Activated naive CD8-positive, alpha-beta T cell treated with anti-CD3 and anti-CD28 coated beads, Interleukin-2, amount 50 U/mL, for 24 hours (primary cell): Measurements from ENCODE around the gene TAS2R4.
"Not testable (repeated sequence)": the region's sequence is repeated elsewhere in the genome, so short reads cannot be mapped to it uniquely, and the experiment has no call there.

Source experiments
- ATAC-seq: fragments of 150-1000 bp; cut with Tn5 transposase; one replicate; pipeline ENCODE4 v1.10.0; 2021
- DNase-seq: peaks from one replicate; pipeline ENCODE4 v3.0.0; 2021
- H3K27ac Mint-ChIP-seq: one replicate; pipeline ENCODE4 v1.8.0; 2021; ENCODE audit warnings: mild to moderate bottlenecking, mixed read lengths
- H3K27me3 Mint-ChIP-seq: one replicate; pipeline ENCODE4 v1.8.0; 2021; ENCODE audit warnings: mixed read lengths
- H3K36me3 Mint-ChIP-seq: one replicate; pipeline ENCODE4 v1.8.0; 2021; ENCODE audit warnings: low read depth, mixed read lengths
- H3K4me1 Mint-ChIP-seq: one replicate; pipeline ENCODE4 v1.8.0; 2021; ENCODE audit warnings: mixed read lengths
- H3K4me3 Mint-ChIP-seq: one replicate; pipeline ENCODE4 v1.8.0; 2021; ENCODE audit warnings: mild to moderate bottlenecking, moderate library complexity, mixed read lengths
- H3K9me3 Mint-ChIP-seq: one replicate; pipeline ENCODE4 v1.8.0; 2021; ENCODE audit warnings: mixed read lengths

The TAS2R4 gene

DNA sequence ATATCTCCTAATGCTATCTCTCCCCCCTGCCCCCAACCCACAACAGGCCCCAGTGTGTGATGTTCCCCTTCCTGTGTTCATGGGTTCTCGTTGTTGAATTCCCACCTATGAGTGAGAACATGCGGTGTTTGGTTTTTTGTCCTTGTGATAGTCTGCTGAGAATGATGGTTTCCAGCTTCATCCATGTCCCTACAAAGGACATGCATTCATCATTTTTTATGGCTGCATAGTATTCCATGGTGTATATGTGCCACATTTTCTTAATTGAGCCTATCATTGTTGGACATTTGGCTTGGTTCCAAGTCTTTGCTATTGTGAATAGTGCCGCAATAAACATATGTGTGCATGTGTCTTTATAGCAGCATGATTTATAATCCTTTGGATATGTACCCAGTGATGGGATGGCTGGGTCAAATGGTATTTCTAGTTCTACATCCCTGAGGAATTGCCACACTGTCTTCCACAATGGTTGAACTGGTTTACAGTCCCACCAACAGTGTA is 6.3 kb upstream of the TAS2R4 start:
- DNase-seq: not testable (repeated sequence)
- H3K36me3 Mint-ChIP-seq: peaks cover 50% of the 10 kb centered on the region

DNA sequence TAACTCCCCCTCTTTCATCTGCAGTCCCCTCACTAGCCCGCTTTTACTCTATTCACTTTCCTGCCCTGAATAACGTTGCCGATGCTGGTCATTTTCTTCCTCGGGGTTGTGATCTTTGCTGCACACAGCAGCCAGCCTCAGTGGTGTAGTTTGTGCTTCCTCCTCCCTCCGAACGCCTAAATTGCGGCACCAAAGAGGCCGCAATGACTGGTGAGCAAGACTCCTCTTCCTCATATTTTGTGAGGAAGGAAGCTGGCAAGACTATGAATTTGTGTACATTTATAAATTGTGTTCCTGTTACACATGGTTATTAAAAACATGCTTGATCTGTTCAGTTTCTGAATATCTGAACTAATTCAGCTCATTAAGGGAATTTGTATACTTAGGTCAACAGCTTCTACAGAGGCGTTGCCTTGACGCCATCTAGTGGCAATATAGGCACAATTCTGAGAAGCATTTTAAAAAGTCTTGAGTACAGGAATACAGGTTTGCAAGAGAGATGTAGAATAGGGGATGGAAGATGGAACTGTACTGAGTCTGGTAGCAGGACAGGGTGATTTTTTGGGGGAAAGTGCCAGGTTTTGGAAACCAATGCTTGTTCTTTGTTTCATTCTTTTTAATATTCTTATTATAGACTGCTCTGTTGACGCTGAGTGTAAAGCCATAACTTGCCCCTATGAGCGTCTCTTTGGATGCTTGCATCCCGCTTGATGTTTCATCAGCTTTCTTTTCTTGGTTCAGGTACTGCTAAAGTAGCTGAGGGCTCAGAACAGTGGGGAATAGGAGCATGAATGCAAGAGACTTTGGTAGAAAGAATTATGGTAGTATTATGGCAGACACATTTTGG is 9.5 kb downstream of the TAS2R4 start:
- Mint-ChIP-seq H3K4me1 (no peaks in the 10 kb centered on the region), H3K4me3 (no peak overlapping the region), H3K9me3 (no peaks in the 10 kb centered on the region), H3K27me3 (no peaks in the 10 kb centered on the region), H3K27ac (no peak overlapping the region), H3K36me3 (no peaks in the 10 kb centered on the region)
- peak; percentile 7 for DNase-seq
- ATAC-seq: no peak

More for the DNA sequence above, 6.3 kb upstream of the TAS2R4 start:
- H3K27ac Mint-ChIP-seq, ATAC-seq, H3K4me3 Mint-ChIP-seq, H3K4me1 Mint-ChIP-seq, H3K27me3 Mint-ChIP-seq, H3K9me3 Mint-ChIP-seq: not testable (repeated sequence)

DNA sequence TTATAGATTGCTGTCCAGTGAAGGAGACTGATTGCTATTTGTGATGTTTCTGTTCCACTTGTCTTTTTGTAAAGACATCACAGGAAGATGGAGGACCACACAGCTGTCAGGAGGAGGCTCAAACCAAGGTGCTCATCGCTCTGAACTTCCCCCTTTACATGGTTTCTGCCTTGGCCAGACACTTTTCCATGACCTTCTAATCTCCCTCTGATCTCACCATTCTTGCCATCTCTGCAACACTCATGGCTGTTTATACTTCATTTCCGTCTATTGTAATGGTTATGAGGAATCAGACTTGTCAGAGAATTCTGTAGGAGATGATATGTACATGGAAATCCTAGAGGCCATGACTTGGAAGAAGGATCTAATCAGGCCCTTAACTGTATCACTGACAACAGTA is 11.8 kb downstream of the TAS2R4 start:
- Mint-ChIP-seq H3K27me3 (no peaks in the 10 kb centered on the region), H3K4me1 (no peaks in the 10 kb centered on the region), H3K9me3 (no peaks in the 10 kb centered on the region), H3K4me3 (no peak overlapping the region), H3K27ac (no peak overlapping the region), H3K36me3 (peaks cover 3% of the 10 kb centered on the region)
- DNase-seq: no peak
- ATAC-seq: no peak

DNA sequence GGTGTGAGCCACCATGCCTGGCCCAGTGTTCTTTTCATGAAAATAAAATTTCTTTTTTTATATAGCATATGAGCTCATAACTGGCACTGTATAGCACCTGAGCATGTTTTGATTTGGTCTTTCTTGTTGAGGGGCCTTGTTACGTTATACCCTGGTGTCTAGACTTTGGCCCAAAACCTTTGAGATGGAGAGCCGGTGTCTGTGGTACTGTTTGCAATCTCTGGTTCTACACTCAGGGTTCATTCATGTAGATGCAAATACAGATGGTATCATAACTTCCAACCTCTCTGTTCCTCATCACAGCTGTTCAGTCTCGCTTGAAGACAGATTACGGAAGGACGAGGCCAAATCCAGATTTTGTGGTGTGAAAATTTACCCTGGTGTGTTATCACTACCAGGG is 13.4 kb downstream of the TAS2R4 start, which contains the start of gene TAS2R5:
TSS of gene TAS2R5 (plus strand) at position 301 of the 400 bp plus-strand sequence. CDS start 145 bp downstream, outside the sequence.
- Mint-ChIP-seq H3K36me3 (peaks cover 10% of the 10 kb centered on the region), H3K27ac (no peak within 1 kb of the TSS), H3K9me3 (no peaks in the 10 kb centered on the region), H3K4me1 (no peaks in the 10 kb centered on the region), H3K4me3 (no peak within 1 kb of the TSS), H3K27me3 (no peaks in the 10 kb centered on the region)
- ATAC-seq (no peak), DNase-seq (no peak)

DNA sequence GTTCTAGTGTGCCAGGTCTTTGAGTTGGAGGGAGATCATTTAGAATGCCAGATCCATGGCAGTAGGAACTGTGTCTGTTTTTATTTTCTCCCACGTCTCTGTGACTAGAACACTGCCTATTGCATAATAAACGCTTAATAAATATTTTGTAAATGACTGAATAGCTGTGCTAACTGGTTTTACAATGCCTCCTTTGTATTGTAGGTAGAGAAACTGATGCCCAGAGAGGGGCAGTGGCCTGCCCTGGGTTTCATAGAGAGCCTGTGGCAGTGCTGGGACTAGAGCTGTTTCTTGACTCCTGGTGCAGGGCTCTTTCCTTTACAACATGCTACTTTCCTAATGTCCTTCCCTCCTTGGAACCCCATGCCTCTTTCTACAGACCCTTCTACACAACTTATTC is 16.1 kb downstream of the TAS2R4 start:
- Mint-ChIP-seq H3K27ac (no peak overlapping the region), H3K4me1 (no peaks in the 10 kb centered on the region), H3K36me3 (peaks cover 13% of the 10 kb centered on the region), H3K9me3 (no peaks in the 10 kb centered on the region), H3K27me3 (no peaks in the 10 kb centered on the region), H3K4me3 (no peak overlapping the region)
- DNase-seq (no peak), ATAC-seq (no peak)

DNA sequence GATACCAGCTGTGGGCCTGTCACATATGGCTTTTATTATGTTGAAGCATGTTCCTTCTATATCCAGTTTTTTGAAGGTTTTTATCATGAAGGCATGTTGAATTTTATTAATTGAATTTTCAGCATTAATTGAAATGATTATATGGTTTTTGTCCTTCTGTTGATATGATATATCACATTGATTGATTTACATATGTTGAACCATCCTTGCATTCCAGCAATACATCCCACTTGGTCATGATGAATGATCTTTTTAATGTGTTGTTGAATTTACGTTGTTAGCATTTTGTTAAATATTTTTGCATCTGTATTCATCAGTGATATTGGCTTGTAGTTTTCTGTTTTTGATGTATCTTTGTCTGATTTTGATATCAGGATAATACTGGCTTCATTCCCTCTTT is 43.6 kb downstream of the TAS2R4 start:
- no peak for ATAC-seq
- Mint-ChIP-seq H3K9me3 (peaks cover 63% of the 10 kb centered on the region), H3K4me3 (no peak overlapping the region), H3K27ac (no peak overlapping the region), H3K36me3 (peaks cover 30% of the 10 kb centered on the region), H3K27me3 (no peaks in the 10 kb centered on the region), H3K4me1 (no peaks in the 10 kb centered on the region)
- no peak for DNase-seq

DNA sequence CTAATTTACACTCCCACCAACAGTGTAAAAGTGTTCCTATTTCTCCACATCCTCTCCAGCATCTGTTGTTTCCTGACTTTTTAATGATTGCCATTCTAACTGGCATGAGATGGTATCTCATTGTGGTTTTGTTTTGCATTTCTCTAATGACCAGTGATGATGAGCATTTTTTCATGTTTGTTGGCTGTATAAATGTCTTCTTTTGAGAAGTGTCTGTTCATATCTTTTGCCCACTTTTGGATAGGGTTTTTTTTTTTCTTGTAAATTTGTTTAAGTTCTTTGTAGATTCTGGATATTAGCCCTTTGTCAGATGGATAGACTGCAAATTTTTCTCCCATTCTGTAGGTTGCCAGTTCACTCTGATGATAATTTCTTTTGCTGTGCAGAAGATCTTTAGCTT is 46.0 kb downstream of the TAS2R4 start:
- H3K4me1 Mint-ChIP-seq, H3K27me3 Mint-ChIP-seq, H3K4me3 Mint-ChIP-seq, ATAC-seq, DNase-seq, H3K27ac Mint-ChIP-seq: not testable (repeated sequence)
- H3K36me3 Mint-ChIP-seq: peaks cover 34% of the 10 kb centered on the region
- peaks cover 57% of the 10 kb centered on the region for H3K9me3 Mint-ChIP-seq
